Duodenal mucosa (tissue), 2 donors: ENCODE measurements around the gene BAG5.

Source experiments
- H3K27ac ChIP-seq: one replicate; pipeline ENCODE4 v1.7.0; 2013; ENCODE audit warnings: low read depth, low read length
- H3K27me3 ChIP-seq, 2 donors: one replicate each; pipeline ENCODE4 v1.7.0; 2013; ENCODE audit warnings: low read length in 2 of 2, control low read depth in 1 of 2; ENCODE audit not compliant: insufficient read depth in 2 of 2, control insufficient read depth in 1 of 2
- H3K36me3 ChIP-seq, 2 donors: one replicate each; pipeline ENCODE4 v1.7.0; 2013; ENCODE audit warnings: low read length in 2 of 2, control low read depth in 1 of 2; ENCODE audit not compliant: insufficient read depth in 2 of 2, control insufficient read depth in 1 of 2
- H3K4me1 ChIP-seq, 2 donors: one replicate each; pipeline ENCODE4 v1.7.0; 2013; ENCODE audit warnings: low read length in 2 of 2, control low read depth in 1 of 2; ENCODE audit not compliant: insufficient read depth in 2 of 2, control insufficient read depth in 1 of 2
- H3K4me3 ChIP-seq, 2 donors: one replicate each; pipeline ENCODE4 v1.7.0; 2013; ENCODE audit warnings: low read length in 2 of 2, low read depth in 1 of 2
- H3K9ac ChIP-seq, 2 donors: one replicate each; pipeline ENCODE4 v1.7.0; 2013; ENCODE audit warnings: low read length in 2 of 2, low read depth in 1 of 2
- H3K9me3 ChIP-seq, 2 donors: one replicate each; pipeline ENCODE4 v1.7.0; 2013; ENCODE audit warnings: low read length in 2 of 2, control low read depth in 1 of 2; ENCODE audit not compliant: control insufficient read depth in 1 of 2

BAG5 gene

DNA sequence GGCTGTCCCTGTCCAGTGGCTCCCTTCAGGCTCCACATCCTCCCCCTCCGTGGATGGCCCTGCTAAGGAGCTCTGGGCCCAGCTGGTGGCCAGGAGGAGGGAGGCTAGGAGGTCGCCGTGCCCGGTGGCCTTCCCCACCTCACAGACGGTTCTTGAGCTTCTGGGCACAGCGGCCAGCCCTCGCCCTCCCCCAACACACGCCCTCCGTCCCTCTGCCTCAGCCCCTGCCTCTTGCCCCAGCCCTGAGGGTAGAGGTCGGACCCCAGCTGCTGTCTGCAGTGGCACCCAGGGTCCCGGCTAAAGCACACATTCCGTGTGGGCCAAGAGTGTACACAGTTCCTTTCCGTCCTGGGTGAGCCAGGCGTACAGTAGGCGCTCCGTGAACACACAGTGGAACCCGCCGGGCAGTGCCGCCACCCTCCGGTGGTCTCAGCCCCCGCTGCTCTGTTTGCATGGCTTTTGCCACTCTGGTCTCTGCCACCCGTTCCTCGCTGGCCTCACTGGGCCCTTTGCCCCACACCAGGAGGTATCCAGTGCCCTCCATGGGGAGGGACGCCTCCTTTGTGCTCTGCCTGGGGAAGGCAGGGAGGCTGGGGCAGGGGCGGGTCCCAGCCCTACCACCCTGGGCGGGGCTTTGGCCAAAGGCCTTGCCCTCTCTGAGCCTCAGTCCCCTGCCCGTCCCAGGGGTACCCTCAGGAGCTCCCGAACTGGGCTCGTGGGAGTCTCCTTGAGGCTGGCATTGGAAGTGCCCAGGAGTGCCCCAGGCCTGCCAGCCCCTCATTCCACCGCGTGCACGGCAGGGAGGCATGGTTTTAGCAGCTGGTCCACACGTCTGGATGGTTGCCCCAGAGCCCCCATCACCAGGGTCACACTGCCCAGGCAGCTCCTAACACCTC, 20.5 kb downstream of the BAG5 start:
- Histone ChIP-seq H3K9ac (no peak overlapping the region), H3K27me3 (peaks cover 5 to 7% of the 10 kb centered on the region in 2 donors), H3K4me1 (peaks cover 9 to 25% of the 10 kb centered on the region in 2 donors), H3K9me3 (no peaks in the 10 kb centered on the region), H3K4me3 (peak overlapping the region in 1 of 2 donors; percentile 22), H3K27ac (no peak overlapping the region), H3K36me3 (no peaks in the 10 kb centered on the region)

DNA sequence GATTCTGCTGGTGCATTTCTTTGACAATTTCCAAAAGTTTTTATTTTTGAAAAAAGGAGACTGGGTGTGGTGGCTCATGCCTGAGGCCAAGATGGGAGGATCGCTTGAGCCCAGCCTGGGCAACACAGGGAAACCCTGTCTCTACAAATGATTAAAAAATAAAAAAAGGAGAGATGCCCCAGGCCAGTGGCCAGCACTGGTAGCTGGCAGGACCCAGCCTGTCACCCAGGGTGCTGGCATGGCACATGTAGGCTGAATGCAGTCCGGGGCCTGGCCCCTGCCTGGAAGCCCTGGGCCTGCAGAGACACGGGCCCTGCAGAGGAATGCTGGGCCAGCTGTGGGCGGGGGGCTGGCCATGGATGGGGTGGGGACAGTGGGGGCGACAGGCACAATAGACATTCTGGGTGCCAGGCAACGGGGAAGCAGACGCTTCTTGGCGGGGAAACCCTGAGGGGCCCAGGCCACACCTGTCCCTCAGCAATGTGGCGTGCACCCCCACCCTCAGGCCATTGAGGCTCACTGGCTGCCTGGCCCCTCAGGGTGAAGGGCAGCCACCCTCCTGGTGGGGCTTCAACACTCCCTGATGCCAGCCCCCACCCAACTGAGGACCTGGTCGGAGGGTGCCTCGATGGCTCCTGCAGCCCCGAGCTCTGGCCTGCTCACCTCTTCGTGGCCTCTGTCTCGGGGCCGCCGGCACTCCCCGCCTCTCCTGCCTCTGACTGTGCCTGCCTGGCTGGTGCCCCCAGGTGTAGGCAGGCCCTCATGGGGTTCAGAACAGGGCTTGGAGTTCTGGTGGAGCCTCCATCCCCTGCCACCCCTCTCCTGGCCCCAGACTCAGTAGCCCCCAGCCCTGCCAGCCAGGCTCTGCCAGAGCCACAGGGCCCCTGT, 21.4 kb downstream of the BAG5 start:
- no peak overlapping the region for H3K4me3 ChIP-seq
- no peak overlapping the region for H3K9ac ChIP-seq
- H3K4me1 ChIP-seq = peaks cover 9 to 23% of the 10 kb centered on the region in 2 donors
- peaks cover 5 to 7% of the 10 kb centered on the region in 2 donors for H3K27me3 ChIP-seq
- no peaks in the 10 kb centered on the region for H3K36me3 ChIP-seq
- H3K9me3 ChIP-seq = no peaks in the 10 kb centered on the region
- peak overlapping the region; percentile 10 for H3K27ac ChIP-seq

DNA sequence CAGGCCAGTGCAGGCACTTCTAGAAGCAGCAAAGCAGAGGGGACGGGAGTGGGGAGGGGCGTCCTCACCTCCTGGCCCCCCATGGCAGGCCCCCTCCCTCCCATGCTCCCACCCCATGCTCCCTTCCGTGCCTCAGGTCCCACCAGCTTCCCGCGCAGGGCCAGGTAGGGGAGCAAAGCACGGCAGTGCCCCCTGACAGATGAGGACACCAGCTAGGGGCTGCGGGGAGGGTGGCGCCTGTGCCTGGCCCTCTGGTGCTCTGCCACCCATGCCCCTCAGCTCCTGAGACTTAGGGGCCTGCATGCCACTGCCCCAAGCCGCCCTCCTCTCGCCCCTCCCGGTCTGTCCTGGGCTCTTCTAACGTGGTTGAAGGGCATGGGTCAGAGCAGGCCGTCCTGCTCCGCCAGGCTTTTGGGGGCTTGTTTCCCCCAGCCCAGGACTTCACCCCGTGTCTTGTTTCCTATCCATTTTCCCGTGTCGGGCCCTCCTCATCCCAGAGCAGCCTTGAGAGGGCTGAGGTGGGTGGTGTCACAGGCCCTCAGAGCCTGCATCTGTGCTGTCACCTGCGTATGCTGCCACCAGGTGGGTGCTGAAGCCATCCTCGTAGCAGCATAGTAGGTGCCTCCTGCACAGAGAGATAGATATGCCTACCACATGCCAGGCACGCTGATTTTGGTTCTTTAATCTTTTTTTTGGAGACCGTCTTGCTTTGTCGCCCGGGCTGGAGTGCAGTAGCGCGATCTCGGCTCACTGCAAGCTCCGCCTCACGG, 23.2 kb downstream of the BAG5 start:
- Histone ChIP-seq H3K4me1 (peaks cover 9 to 23% of the 10 kb centered on the region in 2 donors), H3K27me3 (peaks cover 5 to 7% of the 10 kb centered on the region in 2 donors), H3K9ac (no peak overlapping the region), H3K9me3 (no peaks in the 10 kb centered on the region), H3K4me3 (no peak overlapping the region), H3K27ac (no peak overlapping the region), H3K36me3 (peaks cover 0 to 6% of the 10 kb centered on the region in 2 donors)

DNA sequence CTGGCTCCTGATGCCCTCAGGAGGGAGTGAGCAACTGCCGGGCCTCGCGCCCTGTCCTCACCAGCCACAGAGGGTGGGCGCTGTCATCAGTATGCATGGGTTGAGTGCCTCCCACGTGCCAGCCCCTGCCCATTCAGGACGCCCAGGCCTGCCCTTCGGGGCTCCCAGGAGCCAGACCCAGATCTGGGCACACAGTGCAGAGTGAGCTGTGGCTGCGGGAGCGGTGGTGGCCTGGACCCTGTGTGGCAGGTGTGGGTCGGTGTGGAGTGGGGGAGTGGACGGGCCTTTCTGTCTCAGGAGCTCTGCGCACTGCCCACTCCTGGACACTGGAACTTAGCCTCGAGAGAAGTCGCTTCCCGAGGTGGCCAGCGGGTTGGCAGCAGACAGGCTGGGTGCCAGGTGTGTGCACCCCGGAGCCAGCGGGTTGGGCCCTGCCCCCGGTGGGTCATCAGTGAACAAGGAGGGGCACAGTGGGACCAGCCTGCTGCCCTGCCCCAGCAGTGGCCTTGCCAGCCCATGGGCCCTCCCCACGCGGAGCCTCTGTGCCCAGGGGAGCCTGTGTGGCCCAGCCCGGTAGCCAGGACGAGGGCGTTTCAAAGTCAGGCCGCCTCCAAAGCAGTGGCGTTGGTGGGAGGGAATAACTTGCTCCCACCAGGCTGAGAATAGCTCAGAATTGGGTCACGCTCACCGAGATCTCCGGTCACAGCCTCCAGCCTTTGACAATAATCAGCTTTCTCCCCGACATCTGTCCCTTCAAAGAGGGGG, 24.0 kb downstream of the BAG5 start:
- Histone ChIP-seq H3K9me3 (no peaks in the 10 kb centered on the region), H3K9ac (no peak overlapping the region), H3K27ac (no peak overlapping the region), H3K4me3 (no peak overlapping the region), H3K4me1 (peaks cover 9 to 17% of the 10 kb centered on the region in 2 donors), H3K36me3 (peaks cover 0 to 7% of the 10 kb centered on the region in 2 donors), H3K27me3 (peaks cover 5 to 7% of the 10 kb centered on the region in 2 donors)

DNA sequence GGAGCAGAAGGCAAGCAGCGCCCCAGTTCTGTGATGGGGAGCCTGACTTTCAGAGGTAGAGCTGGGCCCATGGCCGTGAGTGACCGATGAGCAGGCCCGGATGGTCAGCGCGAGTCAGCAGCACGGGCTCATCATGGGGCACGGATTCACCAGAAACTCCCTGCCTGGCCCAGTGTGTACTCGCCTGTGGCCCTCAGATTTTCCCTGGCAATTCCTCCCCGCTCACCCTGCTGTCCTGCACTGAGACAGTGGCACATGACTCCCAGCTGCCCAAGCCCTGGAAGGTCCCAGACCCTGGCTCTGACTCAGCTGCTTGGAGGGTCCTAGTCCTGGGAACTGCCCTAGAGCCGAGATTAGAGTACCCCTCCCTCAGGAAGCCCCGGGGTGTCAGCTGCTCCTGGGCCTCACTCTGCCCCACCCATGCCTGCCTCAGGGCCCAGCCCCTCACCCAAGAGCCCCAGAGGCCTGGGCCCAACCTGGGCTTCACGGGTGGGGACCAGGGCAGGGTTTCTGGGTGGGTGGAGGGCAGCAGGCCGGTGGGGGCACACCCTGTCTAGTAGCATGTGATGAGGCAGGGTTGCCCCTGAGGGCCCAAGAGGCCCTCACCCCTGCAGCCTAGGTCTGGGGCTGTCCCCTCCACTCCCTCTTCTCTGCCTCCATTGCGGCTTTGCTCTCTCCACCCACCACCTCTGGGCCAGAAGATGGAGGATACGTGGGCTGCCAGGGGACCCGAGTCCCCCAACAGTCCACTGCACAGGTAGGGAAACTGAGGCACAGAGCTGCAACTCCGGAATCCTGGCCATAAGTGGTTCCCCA, 25.1 kb downstream of the BAG5 start:
- H3K4me3 ChIP-seq = no peak overlapping the region
- H3K27ac ChIP-seq = no peak overlapping the region
- peaks cover 5 to 7% of the 10 kb centered on the region in 2 donors for H3K27me3 ChIP-seq
- H3K4me1 ChIP-seq = peaks cover 9 to 13% of the 10 kb centered on the region in 2 donors
- no peaks in the 10 kb centered on the region for H3K9me3 ChIP-seq
- H3K9ac ChIP-seq = no peak overlapping the region
- H3K36me3 ChIP-seq = peaks cover 0 to 13% of the 10 kb centered on the region in 2 donors

DNA sequence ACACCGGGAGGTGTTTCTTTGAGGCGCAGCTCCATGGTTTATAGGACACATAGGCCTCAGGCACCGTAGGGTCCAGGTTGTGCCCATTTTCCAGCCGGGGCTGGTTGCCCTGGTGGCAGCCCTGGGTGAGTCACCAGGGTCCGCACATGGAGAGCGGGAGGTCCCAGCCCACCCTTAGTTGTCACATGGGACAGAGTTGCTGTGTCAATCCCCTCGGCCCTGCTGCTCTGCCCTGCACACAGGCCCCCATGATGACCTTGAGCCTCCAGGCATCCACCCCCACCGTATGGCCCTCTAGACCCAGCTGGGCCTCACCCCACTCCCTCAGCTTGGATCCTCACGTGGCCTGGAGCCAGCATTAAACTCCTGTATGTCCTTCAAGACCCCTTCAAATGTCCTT, 25.8 kb downstream of the BAG5 start:
- H3K4me1 ChIP-seq = peaks cover 9 to 15% of the 10 kb centered on the region in 2 donors
- no peak overlapping the region for H3K9ac ChIP-seq
- peaks cover 0 to 14% of the 10 kb centered on the region in 2 donors for H3K36me3 ChIP-seq
- H3K27ac ChIP-seq = no peak overlapping the region
- no peak overlapping the region for H3K4me3 ChIP-seq
- no peaks in the 10 kb centered on the region for H3K9me3 ChIP-seq
- peaks cover 5 to 7% of the 10 kb centered on the region in 2 donors for H3K27me3 ChIP-seq

DNA sequence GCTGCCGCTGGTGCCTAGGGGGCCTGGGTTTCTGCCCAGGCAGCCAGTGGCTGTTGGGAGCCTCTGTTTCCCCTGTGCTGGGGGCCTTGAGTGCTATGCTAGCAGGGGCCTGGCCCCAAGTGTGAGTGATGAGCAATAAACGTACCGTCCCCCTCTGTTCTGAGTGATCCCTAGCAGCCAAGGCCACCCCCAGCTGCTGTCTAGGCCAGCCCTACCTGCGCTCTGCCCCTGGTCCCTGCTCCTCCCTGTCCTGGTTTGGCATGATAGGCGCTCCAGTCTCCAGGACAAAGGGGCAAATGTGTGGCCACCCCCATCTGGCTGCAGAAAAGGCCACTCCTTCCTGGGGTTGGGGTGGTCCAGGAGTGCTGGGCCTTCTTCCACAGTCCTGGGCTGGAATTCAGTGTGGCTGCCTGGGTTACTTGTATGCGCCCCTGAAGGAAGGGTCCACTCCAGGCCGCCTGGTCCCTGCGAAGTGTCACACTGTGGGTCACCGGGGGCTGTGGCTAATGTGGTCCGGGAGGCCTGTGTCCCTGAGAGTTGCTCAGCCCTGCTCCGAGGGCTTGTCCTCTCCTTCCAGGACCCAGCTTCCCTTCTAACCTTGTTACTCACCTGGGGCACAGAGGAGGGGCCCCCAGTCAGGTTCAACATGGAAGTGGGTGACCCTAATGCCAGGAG, 26.4 kb downstream of the BAG5 start:
- Histone ChIP-seq H3K27ac (peak overlapping the region; percentile 20), H3K36me3 (peaks cover 0 to 14% of the 10 kb centered on the region in 2 donors), H3K9me3 (no peaks in the 10 kb centered on the region), H3K27me3 (peaks cover 5 to 7% of the 10 kb centered on the region in 2 donors), H3K9ac (no peak overlapping the region), H3K4me3 (no peak overlapping the region), H3K4me1 (peaks cover 9 to 15% of the 10 kb centered on the region in 2 donors)

DNA sequence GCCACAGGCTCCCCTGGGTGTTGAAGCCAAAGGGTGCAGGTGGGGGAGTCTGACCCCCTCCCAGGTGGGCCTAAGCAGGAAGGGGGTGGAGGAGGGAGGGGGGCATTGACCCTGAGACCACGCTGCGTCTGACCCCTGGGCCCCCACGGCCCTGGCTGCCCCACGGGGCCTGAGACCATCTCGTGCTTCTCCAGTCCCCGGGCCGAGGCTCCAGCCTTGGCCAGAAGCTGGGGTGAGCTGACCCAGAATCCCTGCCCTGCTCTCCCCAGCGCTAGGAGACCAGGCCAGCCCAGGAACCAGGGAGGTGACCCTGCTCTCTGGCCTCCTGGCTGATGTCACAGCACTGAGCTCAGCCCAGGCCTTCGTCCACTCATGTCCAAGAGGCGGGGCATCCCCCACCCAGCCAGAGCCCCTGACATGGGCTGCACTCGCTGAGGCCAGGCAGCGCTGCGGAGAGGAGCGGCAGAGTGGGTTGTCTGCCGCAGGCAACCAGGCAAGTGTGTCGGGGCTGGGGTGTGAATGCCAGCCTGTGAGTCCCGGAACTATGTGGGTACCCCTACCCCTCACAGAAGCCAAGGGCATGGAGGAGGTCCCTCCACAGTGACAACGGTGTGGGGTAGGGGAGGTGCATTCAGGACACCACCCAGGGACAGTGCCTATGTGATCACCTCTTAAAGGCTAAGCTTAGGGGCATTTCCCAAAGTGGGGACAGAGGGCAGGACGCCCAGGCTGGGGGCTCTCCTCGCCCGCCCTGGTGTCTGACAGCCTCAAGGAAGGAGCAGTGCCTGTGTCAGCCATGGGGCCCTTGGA, 27.2 kb downstream of the BAG5 start:
- peaks cover 0 to 18% of the 10 kb centered on the region in 2 donors for H3K36me3 ChIP-seq
- H3K9ac ChIP-seq = no peak overlapping the region
- H3K4me1 ChIP-seq = peaks cover 6 to 20% of the 10 kb centered on the region in 2 donors
- H3K27ac ChIP-seq = peak overlapping the region; percentile 10
- H3K9me3 ChIP-seq = no peaks in the 10 kb centered on the region
- H3K4me3 ChIP-seq = no peak overlapping the region
- H3K27me3 ChIP-seq = peaks cover 5 to 7% of the 10 kb centered on the region in 2 donors
